SKM-1 treated with dmso at 0.1 percent for 144 hours (cell line): Measurements from ENCODE around the gene ANLN.

Experiments
- DNase-seq: peaks from one replicate; lab custom pipeline; 2025; ENCODE audit not compliant: unreplicated experiment; lab: John Stamatoyannopoulos, UW

The ANLN gene

GRCh38 chr7:36409180-36409579 is 19.5 kb downstream of the ANLN start:
- DNase-seq: no peak

- no peak for DNase-seq
Measured at GRCh38 chr7:36415144-36415543, 25.5 kb downstream of the ANLN start.

GRCh38 chr7:36416251-36416650 is 26.6 kb downstream of the ANLN start:
- no peak for DNase-seq

- no peak for DNase-seq
Measured at GRCh38 chr7:36420307-36420706, 30.6 kb downstream of the ANLN start.

- DNase-seq: no peak
Measured at GRCh38 chr7:36422072-36422471, 32.4 kb downstream of the ANLN start.

- no peak for DNase-seq
Measured at GRCh38 chr7:36423633-36424032, 34.0 kb downstream of the ANLN start.

- no peak for DNase-seq
Measured at GRCh38 chr7:36430186-36430585, 40.5 kb downstream of the ANLN start.

GRCh38 chr7:36430881-36431280 is 41.2 kb downstream of the ANLN start:
- no peak for DNase-seq

- DNase-seq: no peak
Measured at GRCh38 chr7:36438211-36438610, 48.5 kb downstream of the ANLN start.

GRCh38 chr7:36439624-36440023 is 50.0 kb downstream of the ANLN start:
- DNase-seq: no peak

GRCh38 chr7:36440880-36441279 is 51.2 kb downstream of the ANLN start:
- peak; percentile 12 for DNase-seq

- DNase-seq: no peak
Measured at GRCh38 chr7:36441344-36442022, 51.8 kb downstream of the ANLN start.

GRCh38 chr7:36448781-36449379 is 59.2 kb downstream of the ANLN start:
- DNase-seq: no peak

GRCh38 chr7:36449685-36450084 is 60.0 kb downstream of the ANLN start:
- DNase-seq: no peak

- DNase-seq: no peak
Measured at GRCh38 chr7:36453769-36454168, 64.1 kb downstream of the ANLN start.

GRCh38 chr7:36455646-36456045 is 66.0 kb downstream of the ANLN start:
- no peak for DNase-seq

- no peak for DNase-seq
Measured at GRCh38 chr7:36456138-36456537, 66.5 kb downstream of the ANLN start.

GRCh38 chr7:36456548-36456947 is 66.9 kb downstream of the ANLN start:
- DNase-seq: no peak

GRCh38 chr7:36459236-36459960 is 69.7 kb downstream of the ANLN start:
- DNase-seq: no peak

- DNase-seq: no peak
Measured at GRCh38 chr7:36460811-36461429, 71.3 kb downstream of the ANLN start.

- no peak for DNase-seq
Measured at GRCh38 chr7:36462551-36463137, 73.0 kb downstream of the ANLN start.

- DNase-seq: no peak
Measured at GRCh38 chr7:36464271-36464670, 74.6 kb downstream of the ANLN start.
